OCI-LY1 (cell line): ENCODE measurements around the gene PLD2.

Experiments
- H2AFZ ChIP-seq: fragments of 200-600 bp; sonication (generic), shearing (Covaris generic); 2 replicates; pipeline ENCODE4 v1.6.0; 2014; ENCODE audit warnings: antibody characterized with exemption, mild to moderate bottlenecking, low read length
- H3F3A ChIP-seq: fragments of 200-600 bp; sonication (generic), shearing (Covaris generic); 2 replicates; pipeline ENCODE4 v1.6.0; 2014; ENCODE audit warnings: mild to moderate bottlenecking, antibody characterized with exemption, low read length, moderate library complexity; ENCODE audit not compliant: insufficient read depth
- H3K27ac ChIP-seq: fragments of 200-600 bp; sonication (generic); 2 replicates; pipeline ENCODE4 v1.5.1; 2014; ENCODE audit warnings: low read length, mixed run types, mild to moderate bottlenecking, low read depth; ENCODE audit not compliant: poor library complexity, severe bottlenecking
- H3K27me3 ChIP-seq: fragments of 200-600 bp; sonication (generic); 2 replicates; pipeline ENCODE4 v1.6.0; 2014; ENCODE audit warnings: antibody characterized with exemption, mild to moderate bottlenecking, low read length, moderate library complexity; ENCODE audit not compliant: insufficient read depth
- H3K36me3 ChIP-seq: fragments of 200-600 bp; sonication (generic); 2 replicates; pipeline ENCODE4 v1.6.1; 2014; ENCODE audit warnings: mild to moderate bottlenecking, antibody characterized with exemption, low read length, moderate library complexity, mixed read lengths; ENCODE audit not compliant: insufficient read depth
- H3K4me1 ChIP-seq: fragments of 200-600 bp; sonication (generic); 2 replicates; pipeline ENCODE4 v1.5.1; 2014; ENCODE audit warnings: mild to moderate bottlenecking, low read length, moderate library complexity; ENCODE audit not compliant: insufficient read depth, severe bottlenecking
- H3K4me2 ChIP-seq: fragments of 200-600 bp; sonication (generic), shearing (Covaris generic); 2 replicates; pipeline ENCODE4 v1.6.1; 2014; ENCODE audit warnings: low read length
- H3K4me3 ChIP-seq: fragments of 200-600 bp; sonication (generic); 2 replicates; pipeline ENCODE4 v1.5.1; 2014; ENCODE audit warnings: low read length, low read depth, mild to moderate bottlenecking, mixed read lengths; ENCODE audit not compliant: poor library complexity, severe bottlenecking
- H3K79me2 ChIP-seq: fragments of 200-600 bp; shearing (Covaris generic); 2 replicates; pipeline ENCODE4 v1.6.1; 2016; ENCODE audit warnings: mixed run types, low read length, mixed read lengths; ENCODE audit not compliant: insufficient read depth
- H3K9ac ChIP-seq: fragments of 200-600 bp; sonication (generic), shearing (Covaris generic); 2 replicates; pipeline ENCODE4 v1.6.1; 2014; ENCODE audit warnings: mild to moderate bottlenecking, low read length, mixed read lengths
- H3K9me2 ChIP-seq: fragments of 200-600 bp; sonication (generic), shearing (Covaris generic); 2 replicates; pipeline ENCODE4 v1.6.1; 2014; ENCODE audit warnings: low read depth, mild to moderate bottlenecking, low read length, mixed read lengths
- H3K9me3 ChIP-seq: fragments of 200-600 bp; shearing (Covaris generic); 2 replicates; pipeline ENCODE4 v1.6.1; 2014; ENCODE audit warnings: low read length, mixed read lengths
- H4K20me1 ChIP-seq: fragments of 200-600 bp; sonication (generic), shearing (Covaris generic); 2 replicates; pipeline ENCODE4 v1.6.0; 2016; ENCODE audit warnings: mild to moderate bottlenecking, low read length; ENCODE audit not compliant: insufficient read depth
- EZH2 ChIP-seq: fragments of 200-600 bp; sonication (generic), shearing (Covaris generic); IDR thresholded peaks from 2 replicates; pipeline ENCODE4 v1.8.0; 2017; ENCODE audit warnings: borderline replicate concordance, mixed run types, mild to moderate bottlenecking, antibody characterized with exemption, low read length, moderate library complexity, mixed read lengths
- TF ChIP-seq, protein P1 (sequence below): fragments of 200-600 bp; sonication (generic), shearing (Covaris generic); IDR thresholded peaks from 2 replicates; pipeline ENCODE4 v1.5.1; 2017; ENCODE audit warnings: mild to moderate bottlenecking, antibody characterized with exemption, low read length, moderate library complexity, mixed read lengths

The PLD2 gene

DNA sequence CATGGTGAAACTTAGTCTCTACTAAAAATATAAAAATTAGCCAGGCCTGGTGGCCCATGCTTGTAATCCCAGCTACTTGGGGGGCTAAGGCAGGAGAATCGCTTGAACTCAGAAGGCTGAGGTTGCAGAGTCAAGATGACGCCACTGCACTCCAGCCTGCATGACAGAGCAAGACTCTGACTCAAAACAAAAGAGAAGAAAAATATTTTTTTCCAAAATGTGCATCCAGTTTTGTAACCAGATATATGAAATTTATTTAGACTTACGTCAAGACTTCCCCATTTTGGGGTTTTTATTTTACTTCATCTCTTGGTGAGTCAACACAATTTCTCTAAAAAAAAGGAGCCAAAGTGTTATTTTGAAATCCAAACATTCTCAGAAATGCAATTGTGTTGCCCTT, 40.8 kb upstream of the PLD2 start:
- no peak overlapping the region for H2AFZ ChIP-seq
- H3K36me3 ChIP-seq = no peaks in the 10 kb centered on the region
- H3K27ac ChIP-seq = no peak overlapping the region
- no peaks in the 10 kb centered on the region for H3K4me1 ChIP-seq
- no peaks in the 10 kb centered on the region for H3K9me3 ChIP-seq
- no peak overlapping the region for H3K9ac ChIP-seq
- no peaks in the 10 kb centered on the region for H4K20me1 ChIP-seq
- no peaks in the 10 kb centered on the region for H3K79me2 ChIP-seq
- TF ChIP-seq, protein P1, sequence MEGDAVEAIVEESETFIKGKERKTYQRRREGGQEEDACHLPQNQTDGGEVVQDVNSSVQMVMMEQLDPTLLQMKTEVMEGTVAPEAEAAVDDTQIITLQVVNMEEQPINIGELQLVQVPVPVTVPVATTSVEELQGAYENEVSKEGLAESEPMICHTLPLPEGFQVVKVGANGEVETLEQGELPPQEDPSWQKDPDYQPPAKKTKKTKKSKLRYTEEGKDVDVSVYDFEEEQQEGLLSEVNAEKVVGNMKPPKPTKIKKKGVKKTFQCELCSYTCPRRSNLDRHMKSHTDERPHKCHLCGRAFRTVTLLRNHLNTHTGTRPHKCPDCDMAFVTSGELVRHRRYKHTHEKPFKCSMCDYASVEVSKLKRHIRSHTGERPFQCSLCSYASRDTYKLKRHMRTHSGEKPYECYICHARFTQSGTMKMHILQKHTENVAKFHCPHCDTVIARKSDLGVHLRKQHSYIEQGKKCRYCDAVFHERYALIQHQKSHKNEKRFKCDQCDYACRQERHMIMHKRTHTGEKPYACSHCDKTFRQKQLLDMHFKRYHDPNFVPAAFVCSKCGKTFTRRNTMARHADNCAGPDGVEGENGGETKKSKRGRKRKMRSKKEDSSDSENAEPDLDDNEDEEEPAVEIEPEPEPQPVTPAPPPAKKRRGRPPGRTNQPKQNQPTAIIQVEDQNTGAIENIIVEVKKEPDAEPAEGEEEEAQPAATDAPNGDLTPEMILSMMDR = no peak
- no peak for TF ChIP-seq EZH2
- no peaks in the 10 kb centered on the region for H3F3A ChIP-seq
- peaks cover 7% of the 10 kb centered on the region; the same call in 1 of the 2 replicates for H3K27me3 ChIP-seq
- H3K4me3 ChIP-seq = no peak overlapping the region
- no peaks in the 10 kb centered on the region for H3K9me2 ChIP-seq
- H3K4me2 ChIP-seq = no peak overlapping the region

DNA sequence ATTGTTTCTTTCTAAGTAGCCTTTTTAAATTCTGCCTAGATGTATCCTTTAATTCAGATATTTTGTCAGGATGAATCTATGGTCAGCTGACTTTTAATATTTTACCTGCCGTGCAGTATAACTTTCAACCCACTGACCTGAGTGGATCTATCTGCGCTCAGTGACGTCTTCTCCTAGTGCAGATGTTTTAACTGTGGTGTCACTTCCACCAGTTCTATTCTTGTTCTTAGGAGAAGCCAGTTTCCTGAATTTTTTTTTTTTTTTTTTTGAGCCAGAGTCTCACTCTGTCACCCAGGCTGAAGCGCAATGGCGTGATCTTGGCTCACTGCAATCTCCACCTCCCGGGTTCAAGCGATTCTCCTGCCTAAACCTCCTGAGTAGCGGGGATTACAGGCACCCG, 40.2 kb upstream of the PLD2 start:
- Histone ChIP-seq H3K9ac (no peak overlapping the region), H2AFZ (no peak overlapping the region), H3K79me2 (no peaks in the 10 kb centered on the region), H3K4me1 (no peaks in the 10 kb centered on the region), H3K4me2 (no peak overlapping the region), H3F3A (no peaks in the 10 kb centered on the region), H4K20me1 (no peaks in the 10 kb centered on the region), H3K36me3 (no peaks in the 10 kb centered on the region), H3K4me3 (no peak overlapping the region), H3K9me2 (no peaks in the 10 kb centered on the region), H3K27me3 (peaks cover 8% of the 10 kb centered on the region; the same call in 1 of the 2 replicates), H3K9me3 (no peaks in the 10 kb centered on the region), H3K27ac (no peak overlapping the region)
- TF ChIP-seq, protein P1 = no peak
- TF ChIP-seq EZH2 = no peak

DNA sequence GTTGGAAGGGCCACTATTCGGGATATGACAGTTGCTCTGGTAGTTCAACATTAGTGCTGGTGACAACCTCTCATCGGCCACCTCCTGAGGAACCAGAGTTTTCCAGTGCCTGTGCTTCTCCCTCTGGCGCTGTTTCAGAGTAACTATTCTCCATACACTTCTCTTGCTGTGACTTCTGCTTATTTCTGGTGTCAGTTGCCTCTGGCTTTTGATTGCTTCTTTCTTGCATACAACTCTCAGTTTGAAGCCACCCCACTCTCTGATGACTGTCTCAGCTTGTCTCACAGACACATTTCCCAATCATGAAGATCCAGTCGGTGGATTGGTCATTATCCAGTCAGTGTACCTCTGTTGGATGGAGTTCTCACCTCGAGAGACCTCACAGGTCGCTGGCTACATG, 38.7 kb upstream of the PLD2 start:
- no peaks in the 10 kb centered on the region for H3K36me3 ChIP-seq
- H4K20me1 ChIP-seq = no peaks in the 10 kb centered on the region
- peaks cover 16% of the 10 kb centered on the region; the same call in 1 of the 2 replicates for H3K27me3 ChIP-seq
- H3K4me3 ChIP-seq = no peak overlapping the region
- H3K4me1 ChIP-seq = no peaks in the 10 kb centered on the region
- H2AFZ ChIP-seq = no peak overlapping the region
- H3K9me3 ChIP-seq = no peaks in the 10 kb centered on the region
- no peak overlapping the region for H3K9ac ChIP-seq
- no peak overlapping the region for H3K27ac ChIP-seq
- H3K4me2 ChIP-seq = no peak overlapping the region
- H3F3A ChIP-seq = no peaks in the 10 kb centered on the region
- H3K9me2 ChIP-seq = no peaks in the 10 kb centered on the region
- H3K79me2 ChIP-seq = no peaks in the 10 kb centered on the region
- TF ChIP-seq, protein P1 = no peak
- no peak for TF ChIP-seq EZH2
